Vagina (tissue), 2 donors: Measurements from ENCODE around the gene LUZP4.

Experiments
- POLR2AphosphoS5 ChIP-seq, 2 donors: sonication (generic); formaldehyde crosslinking; IDR thresholded peaks; one replicate each; pipeline ENCODE4 v1.9.0; 2017; ENCODE audit warnings: antibody characterized with exemption in 2 of 2, mild to moderate bottlenecking in 2 of 2, low read depth in 1 of 2; ENCODE audit not compliant: insufficient read depth in 1 of 2
- TF ChIP-seq, protein P1 (sequence below), 3 experiments: fragments of 450-650 bp in 2 of 3; fragments of 200-600 bp in 1 of 3; sonication (generic) in 1 of 3; IDR thresholded peaks; one replicate each; pipeline ENCODE4 v1.5.1; 2017 to 2019; ENCODE audit warnings: antibody characterized with exemption in 3 of 3, mild to moderate bottlenecking in 2 of 3, moderate library complexity in 2 of 3

DNA sequence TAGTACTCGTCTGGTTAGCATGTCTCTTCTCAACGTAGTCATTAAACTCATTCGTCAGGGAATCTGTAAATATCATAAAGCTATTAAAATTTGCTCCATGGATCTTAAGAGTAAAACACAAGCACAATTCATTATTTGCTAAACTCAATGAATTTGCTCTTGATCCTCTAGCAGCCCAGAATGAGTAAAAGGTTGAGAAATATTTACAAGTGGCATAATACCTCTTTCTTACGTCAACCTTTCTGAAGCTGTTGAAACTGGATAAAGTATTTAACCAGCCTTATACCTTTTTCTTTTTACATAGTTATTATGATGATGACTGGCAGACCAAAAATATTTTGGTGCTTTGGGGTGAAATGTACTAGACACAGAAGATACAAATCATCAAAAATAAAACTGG lies 66.9 kb downstream of the LUZP4 start:
- TF ChIP-seq, protein P1, sequence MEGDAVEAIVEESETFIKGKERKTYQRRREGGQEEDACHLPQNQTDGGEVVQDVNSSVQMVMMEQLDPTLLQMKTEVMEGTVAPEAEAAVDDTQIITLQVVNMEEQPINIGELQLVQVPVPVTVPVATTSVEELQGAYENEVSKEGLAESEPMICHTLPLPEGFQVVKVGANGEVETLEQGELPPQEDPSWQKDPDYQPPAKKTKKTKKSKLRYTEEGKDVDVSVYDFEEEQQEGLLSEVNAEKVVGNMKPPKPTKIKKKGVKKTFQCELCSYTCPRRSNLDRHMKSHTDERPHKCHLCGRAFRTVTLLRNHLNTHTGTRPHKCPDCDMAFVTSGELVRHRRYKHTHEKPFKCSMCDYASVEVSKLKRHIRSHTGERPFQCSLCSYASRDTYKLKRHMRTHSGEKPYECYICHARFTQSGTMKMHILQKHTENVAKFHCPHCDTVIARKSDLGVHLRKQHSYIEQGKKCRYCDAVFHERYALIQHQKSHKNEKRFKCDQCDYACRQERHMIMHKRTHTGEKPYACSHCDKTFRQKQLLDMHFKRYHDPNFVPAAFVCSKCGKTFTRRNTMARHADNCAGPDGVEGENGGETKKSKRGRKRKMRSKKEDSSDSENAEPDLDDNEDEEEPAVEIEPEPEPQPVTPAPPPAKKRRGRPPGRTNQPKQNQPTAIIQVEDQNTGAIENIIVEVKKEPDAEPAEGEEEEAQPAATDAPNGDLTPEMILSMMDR (IDR thresholded peaks at IDR 0.05), result no peak
- no peak for TF ChIP-seq POLR2AphosphoS5 (IDR thresholded peaks at IDR 0.05; ENCODE audit: insufficient read depth in 1 of 2, low read depth in 1 of 2)
